WTC11 (cell line): ENCODE results near the gene TAS2R40. TPM values are rescaled to one million over a fixed set of nuclear protein-coding genes. Genes with fewer than 3 reads are reported as not detected.

ENCODE experiments used
- ATAC-seq: fragments of 200-7000 bp; cut with Tn5 transposase; 2 replicates; pipeline ENCODE4 v1.10.0; 2021; ENCODE audit warnings: mild to moderate bottlenecking, moderate library complexity
- CTCF ChIA-PET: fragments of 300-600 bp; sonication (Branson Sonifier 250); formaldehyde crosslinking; loops from one replicate; lab custom pipeline; 2021; ENCODE audit warnings: antibody characterized with exemption; lab: Charles Lee
- POLR2A ChIA-PET: fragments of 350-600 bp; sonication (Branson Sonifier 250); formaldehyde crosslinking; loops from one replicate; lab custom pipeline; 2021; ENCODE audit warnings: antibody characterized with exemption; lab: Charles Lee
- DNase-seq: peaks from one replicate; pipeline ENCODE4 v3.0.0; 2021; ENCODE audit warnings: low spot score
- H3K27ac Mint-ChIP-seq: 2 replicates; pipeline ENCODE4 v1.8.0; 2021; ENCODE audit warnings: mixed read lengths
- H3K27me3 Mint-ChIP-seq: 2 replicates; pipeline ENCODE4 v1.8.0; 2021; ENCODE audit warnings: low read depth, mild to moderate bottlenecking, moderate library complexity, mixed read lengths
- H3K36me3 Mint-ChIP-seq: 2 replicates; pipeline ENCODE4 v1.8.0; 2021; ENCODE audit warnings: mixed read lengths
- H3K4me1 Mint-ChIP-seq: 2 replicates; pipeline ENCODE4 v1.8.0; 2022; ENCODE audit warnings: mixed read lengths
- H3K4me3 Mint-ChIP-seq: 2 replicates; pipeline ENCODE4 v1.8.0; 2021; ENCODE audit warnings: mild to moderate bottlenecking, moderate library complexity, mixed read lengths
- H3K9me3 Mint-ChIP-seq: 2 replicates; pipeline ENCODE4 v1.8.0; 2021; ENCODE audit warnings: mixed read lengths
- ARID4B ChIP-seq: sonication (generic); formaldehyde crosslinking; IDR thresholded peaks from 2 replicates; pipeline ENCODE4 v1.8.0; 2023; ENCODE audit warnings: missing genetic modification reagents, mild to moderate bottlenecking, borderline replicate concordance
- CDX4 ChIP-seq: fragments of 250-450 bp; sonication (Bioruptor Pico); IDR thresholded peaks from 2 replicates; pipeline ENCODE4 v1.9.0; 2021; ENCODE audit warnings: moderate library complexity, mild to moderate bottlenecking, inconsistent platforms, borderline replicate concordance
- CREM ChIP-seq: sonication (generic); formaldehyde crosslinking; IDR thresholded peaks from 2 replicates; pipeline ENCODE4 v1.8.1; 2022; ENCODE audit warnings: mild to moderate bottlenecking, missing genetic modification reagents, moderate library complexity
- ELF4 ChIP-seq: sonication (generic); formaldehyde crosslinking; IDR thresholded peaks from 2 replicates; pipeline ENCODE4 v1.8.1; 2022; ENCODE audit warnings: low read depth, mild to moderate bottlenecking, moderate library complexity, missing genetic modification reagents
- HMGA2 ChIP-seq: fragments of 250-450 bp; sonication (Bioruptor Pico); IDR thresholded peaks from 2 replicates; pipeline ENCODE4 v1.4.0; 2021; ENCODE audit warnings: mild to moderate bottlenecking, moderate library complexity
- HMGXB4 ChIP-seq: sonication (generic); formaldehyde crosslinking; IDR thresholded peaks from 2 replicates; pipeline ENCODE4 v1.8.1; 2023; ENCODE audit warnings: mild to moderate bottlenecking, moderate library complexity, missing genetic modification reagents
- NFE2L1 ChIP-seq: sonication (generic); formaldehyde crosslinking; IDR thresholded peaks from 2 replicates; pipeline ENCODE4 v1.8.1; 2023; ENCODE audit warnings: missing genetic modification reagents
- NR3C1 ChIP-seq: sonication (generic); formaldehyde crosslinking; conservative IDR thresholded peaks from 2 replicates; pipeline ENCODE4 v1.8.1; 2023; ENCODE audit warnings: low read depth, mild to moderate bottlenecking, missing genetic modification reagents
- PRRX2 ChIP-seq: fragments of 250-450 bp; sonication (Bioruptor Pico); IDR thresholded peaks from 2 replicates; pipeline ENCODE4 v1.8.0; 2021; ENCODE audit warnings: mild to moderate bottlenecking
- SP1 ChIP-seq: sonication (generic); formaldehyde crosslinking; conservative IDR thresholded peaks from 2 replicates; pipeline ENCODE4 v1.8.1; 2022; ENCODE audit warnings: missing genetic modification reagents
- ZBTB21 ChIP-seq: sonication (generic); formaldehyde crosslinking; IDR thresholded peaks from 2 replicates; pipeline ENCODE4 v1.8.1; 2023; ENCODE audit warnings: mild to moderate bottlenecking, missing genetic modification reagents, borderline replicate concordance
- ZNF138 ChIP-seq: sonication (generic); formaldehyde crosslinking; conservative IDR thresholded peaks from 2 replicates; pipeline ENCODE4 v1.8.1; 2022; ENCODE audit warnings: mild to moderate bottlenecking, moderate library complexity, missing genetic modification reagents
- ZNF232 ChIP-seq: sonication (generic); formaldehyde crosslinking; IDR thresholded peaks from 2 replicates; pipeline ENCODE4 v1.8.0; 2022; ENCODE audit warnings: mild to moderate bottlenecking, missing genetic modification reagents
- ZNF317 ChIP-seq: sonication (generic); formaldehyde crosslinking; IDR thresholded peaks from 2 replicates; pipeline ENCODE4 v1.8.1; 2023; ENCODE audit warnings: low read depth, mild to moderate bottlenecking, moderate library complexity, missing genetic modification reagents, borderline replicate concordance
- ZNF416 ChIP-seq: fragments of 250-450 bp; sonication (Bioruptor Pico); IDR thresholded peaks from 2 replicates; pipeline ENCODE4 v1.9.0; 2021; ENCODE audit warnings: mild to moderate bottlenecking, inconsistent platforms
- ZNF423 ChIP-seq: fragments of 250-450 bp; sonication (Bioruptor Pico); IDR thresholded peaks from 2 replicates; pipeline ENCODE4 v2.1.2; 2022; ENCODE audit warnings: mild to moderate bottlenecking, moderate library complexity
- total RNA-seq: library from RNA; stranded (reverse); gene quantifications from 3 replicates; pipeline ENCODE4 v1.2.3, GENCODE V29; 2021
- TF ChIP-seq, protein P1 (sequence below): sonication (generic); formaldehyde crosslinking; IDR thresholded peaks from 2 replicates; pipeline ENCODE4 v1.8.1; 2022; ENCODE audit warnings: low read depth, missing genetic modification reagents, borderline replicate concordance
- TF ChIP-seq, protein P2 (sequence below): sonication (generic); formaldehyde crosslinking; IDR thresholded peaks from 2 replicates; pipeline ENCODE4 v1.8.0; 2023; ENCODE audit warnings: missing genetic modification reagents
- TF ChIP-seq, protein P3 (sequence below): sonication (generic); formaldehyde crosslinking; IDR thresholded peaks from 2 replicates; pipeline ENCODE4 v1.8.0; 2023; ENCODE audit warnings: mild to moderate bottlenecking, missing genetic modification reagents
- TF ChIP-seq, protein P4 (sequence below): sonication (generic); formaldehyde crosslinking; IDR thresholded peaks from 2 replicates; pipeline ENCODE4 v1.8.0; 2022; ENCODE audit warnings: mild to moderate bottlenecking, missing genetic modification reagents

The TAS2R40 gene
- total RNA-seq, 1 experiment from 2014 or later: not detected

- ATAC-seq (no peak), DNase-seq (no peak)
- H3K4me1 Mint-ChIP-seq: no peaks in the 10 kb centered on the region
- H3K4me3 Mint-ChIP-seq: no peak overlapping the region
- H3K36me3 Mint-ChIP-seq: no peaks in the 10 kb centered on the region
- H3K27me3 Mint-ChIP-seq: peaks cover 9% of the 10 kb centered on the region
- peaks cover under 1% of the 10 kb centered on the region; the same call in 1 of the 2 replicates for H3K9me3 Mint-ChIP-seq
- no peak overlapping the region for H3K27ac Mint-ChIP-seq
- ChIA-PET POLR2A (no interaction called here), CTCF (interaction anchor here (1.5 kb wide), 1 partner anchor 32 kb away, joined by 4 read pairs; no protein-coding TSS in a partner anchor)
- TF ChIP-seq, protein P1, sequence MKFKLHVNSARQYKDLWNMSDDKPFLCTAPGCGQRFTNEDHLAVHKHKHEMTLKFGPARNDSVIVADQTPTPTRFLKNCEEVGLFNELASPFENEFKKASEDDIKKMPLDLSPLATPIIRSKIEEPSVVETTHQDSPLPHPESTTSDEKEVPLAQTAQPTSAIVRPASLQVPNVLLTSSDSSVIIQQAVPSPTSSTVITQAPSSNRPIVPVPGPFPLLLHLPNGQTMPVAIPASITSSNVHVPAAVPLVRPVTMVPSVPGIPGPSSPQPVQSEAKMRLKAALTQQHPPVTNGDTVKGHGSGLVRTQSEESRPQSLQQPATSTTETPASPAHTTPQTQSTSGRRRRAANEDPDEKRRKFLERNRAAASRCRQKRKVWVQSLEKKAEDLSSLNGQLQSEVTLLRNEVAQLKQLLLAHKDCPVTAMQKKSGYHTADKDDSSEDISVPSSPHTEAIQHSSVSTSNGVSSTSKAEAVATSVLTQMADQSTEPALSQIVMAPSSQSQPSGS (CRISPR knock-in tag): no peak
- no peak for TF ChIP-seq CREM (CRISPR knock-in tag)
- no peak for TF ChIP-seq ZNF232 (CRISPR knock-in tag)
- TF ChIP-seq, protein P2, sequence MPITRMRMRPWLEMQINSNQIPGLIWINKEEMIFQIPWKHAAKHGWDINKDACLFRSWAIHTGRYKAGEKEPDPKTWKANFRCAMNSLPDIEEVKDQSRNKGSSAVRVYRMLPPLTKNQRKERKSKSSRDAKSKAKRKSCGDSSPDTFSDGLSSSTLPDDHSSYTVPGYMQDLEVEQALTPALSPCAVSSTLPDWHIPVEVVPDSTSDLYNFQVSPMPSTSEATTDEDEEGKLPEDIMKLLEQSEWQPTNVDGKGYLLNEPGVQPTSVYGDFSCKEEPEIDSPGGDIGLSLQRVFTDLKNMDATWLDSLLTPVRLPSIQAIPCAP (CRISPR knock-in tag): no peak
- TF ChIP-seq HMGXB4 (CRISPR knock-in tag): no peak
- TF ChIP-seq ZBTB21 (CRISPR knock-in tag): no peak
- TF ChIP-seq ARID4B (CRISPR knock-in tag): no peak
- TF ChIP-seq ZNF423: no peak
- no peak for TF ChIP-seq NR3C1 (CRISPR knock-in tag)
- no peak for TF ChIP-seq ZNF138 (CRISPR knock-in tag)
- TF ChIP-seq SP1: no peak
- no peak for TF ChIP-seq HMGA2 (CRISPR knock-in tag)
- TF ChIP-seq PRRX2 (CRISPR knock-in tag): no peak
- no peak for TF ChIP-seq CDX4 (CRISPR knock-in tag)
Measured at GRCh38 chr7:143247372-143247771, 25.5 kb downstream of the TAS2R40 start.

- DNase-seq (no peak), ATAC-seq (no peak)
- Mint-ChIP-seq H3K27ac (no peak overlapping the region), H3K4me3 (no peak overlapping the region), H3K27me3 (peaks cover 9% of the 10 kb centered on the region), H3K4me1 (no peaks in the 10 kb centered on the region), H3K9me3 (peaks cover 6% of the 10 kb centered on the region; the same call in 1 of the 2 replicates), H3K36me3 (no peaks in the 10 kb centered on the region)
- CTCF ChIA-PET: interaction anchor here (1.5 to 3.1 kb wide), 3 partner anchors 8 to 34 kb away, joined by 4 to 16 read pairs (median 5); no protein-coding TSS in a partner anchor
- POLR2A ChIA-PET: no interaction called here
- TF ChIP-seq, protein P3, sequence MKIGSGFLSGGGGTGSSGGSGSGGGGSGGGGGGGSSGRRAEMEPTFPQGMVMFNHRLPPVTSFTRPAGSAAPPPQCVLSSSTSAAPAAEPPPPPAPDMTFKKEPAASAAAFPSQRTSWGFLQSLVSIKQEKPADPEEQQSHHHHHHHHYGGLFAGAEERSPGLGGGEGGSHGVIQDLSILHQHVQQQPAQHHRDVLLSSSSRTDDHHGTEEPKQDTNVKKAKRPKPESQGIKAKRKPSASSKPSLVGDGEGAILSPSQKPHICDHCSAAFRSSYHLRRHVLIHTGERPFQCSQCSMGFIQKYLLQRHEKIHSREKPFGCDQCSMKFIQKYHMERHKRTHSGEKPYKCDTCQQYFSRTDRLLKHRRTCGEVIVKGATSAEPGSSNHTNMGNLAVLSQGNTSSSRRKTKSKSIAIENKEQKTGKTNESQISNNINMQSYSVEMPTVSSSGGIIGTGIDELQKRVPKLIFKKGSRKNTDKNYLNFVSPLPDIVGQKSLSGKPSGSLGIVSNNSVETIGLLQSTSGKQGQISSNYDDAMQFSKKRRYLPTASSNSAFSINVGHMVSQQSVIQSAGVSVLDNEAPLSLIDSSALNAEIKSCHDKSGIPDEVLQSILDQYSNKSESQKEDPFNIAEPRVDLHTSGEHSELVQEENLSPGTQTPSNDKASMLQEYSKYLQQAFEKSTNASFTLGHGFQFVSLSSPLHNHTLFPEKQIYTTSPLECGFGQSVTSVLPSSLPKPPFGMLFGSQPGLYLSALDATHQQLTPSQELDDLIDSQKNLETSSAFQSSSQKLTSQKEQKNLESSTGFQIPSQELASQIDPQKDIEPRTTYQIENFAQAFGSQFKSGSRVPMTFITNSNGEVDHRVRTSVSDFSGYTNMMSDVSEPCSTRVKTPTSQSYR (CRISPR knock-in tag): no peak
- no peak for TF ChIP-seq NFE2L1 (CRISPR knock-in tag)
- TF ChIP-seq, protein P4, sequence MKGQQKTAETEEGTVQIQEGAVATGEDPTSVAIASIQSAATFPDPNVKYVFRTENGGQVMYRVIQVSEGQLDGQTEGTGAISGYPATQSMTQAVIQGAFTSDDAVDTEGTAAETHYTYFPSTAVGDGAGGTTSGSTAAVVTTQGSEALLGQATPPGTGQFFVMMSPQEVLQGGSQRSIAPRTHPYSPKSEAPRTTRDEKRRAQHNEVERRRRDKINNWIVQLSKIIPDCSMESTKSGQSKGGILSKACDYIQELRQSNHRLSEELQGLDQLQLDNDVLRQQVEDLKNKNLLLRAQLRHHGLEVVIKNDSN (CRISPR knock-in tag): no peak
- TF ChIP-seq ZNF317 (CRISPR knock-in tag): no peak
- no peak for TF ChIP-seq ELF4
- TF ChIP-seq ZNF416 (CRISPR knock-in tag): no peak
Measured at GRCh38 chr7:143248761-143249354, 27.0 kb downstream of the TAS2R40 start.
